ENCODE measurements around the gene ARHGAP28.

GRCh38 chr18:6807515-6808257 is 78.2 kb downstream of the ARHGAP28 start:
- TF ChIP-seq, protein P1, sequence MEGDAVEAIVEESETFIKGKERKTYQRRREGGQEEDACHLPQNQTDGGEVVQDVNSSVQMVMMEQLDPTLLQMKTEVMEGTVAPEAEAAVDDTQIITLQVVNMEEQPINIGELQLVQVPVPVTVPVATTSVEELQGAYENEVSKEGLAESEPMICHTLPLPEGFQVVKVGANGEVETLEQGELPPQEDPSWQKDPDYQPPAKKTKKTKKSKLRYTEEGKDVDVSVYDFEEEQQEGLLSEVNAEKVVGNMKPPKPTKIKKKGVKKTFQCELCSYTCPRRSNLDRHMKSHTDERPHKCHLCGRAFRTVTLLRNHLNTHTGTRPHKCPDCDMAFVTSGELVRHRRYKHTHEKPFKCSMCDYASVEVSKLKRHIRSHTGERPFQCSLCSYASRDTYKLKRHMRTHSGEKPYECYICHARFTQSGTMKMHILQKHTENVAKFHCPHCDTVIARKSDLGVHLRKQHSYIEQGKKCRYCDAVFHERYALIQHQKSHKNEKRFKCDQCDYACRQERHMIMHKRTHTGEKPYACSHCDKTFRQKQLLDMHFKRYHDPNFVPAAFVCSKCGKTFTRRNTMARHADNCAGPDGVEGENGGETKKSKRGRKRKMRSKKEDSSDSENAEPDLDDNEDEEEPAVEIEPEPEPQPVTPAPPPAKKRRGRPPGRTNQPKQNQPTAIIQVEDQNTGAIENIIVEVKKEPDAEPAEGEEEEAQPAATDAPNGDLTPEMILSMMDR (IDR thresholded peaks at IDR 0.05) = no peak
- TF ChIP-seq EP300 (IDR thresholded peaks at IDR 0.05) (no peak), POLR2A (IDR thresholded peaks at IDR 0.05) (no peak), POLR2AphosphoS5 (IDR thresholded peaks at IDR 0.05) (no peak)

All from upper lobe of left lung (tissue), 4 donors.